ENCODE measurements around the gene QKI.

Gene QKI

GRCh38 chr6:163599684-163600083, 185.2 kb downstream of the QKI start:
- no peak overlapping the region for H2BK120ac ChIP-seq (ENCODE audit: low read depth, low read length)
- no peak overlapping the region for H3K4me3 ChIP-seq (ENCODE audit: low read length in 2 of 2)
- no peak overlapping the region for H3K9ac ChIP-seq (ENCODE audit: low read depth, low read length, poor library complexity)
- no peaks in the 10 kb centered on the region for H3K36me3 ChIP-seq (replicated peaks in 1 of 2; ENCODE audit: control insufficient read depth in 2 of 2, insufficient read depth in 2 of 2, low read length in 2 of 2)
- H3K14ac ChIP-seq (ENCODE audit: low read length): no peak overlapping the region
- WGBS, 2 donors (ENCODE audit: extremely low coverage in 2 of 2, insufficient read length in 2 of 2, insufficient replicate concordance in 1 of 2): no CpG with 5 or more reads among the region's 2 CpGs
- no peak overlapping the region for H4K8ac ChIP-seq (ENCODE audit: low read depth, low read length)
- no peak for DNase-seq (ENCODE audit: low spot score)
- no peaks in the 10 kb centered on the region for H3K79me1 ChIP-seq (ENCODE audit: low read depth, low read length)
- H3K23ac ChIP-seq (ENCODE audit: low read depth, low read length, poor library complexity): no peak overlapping the region
- no peaks in the 10 kb centered on the region for H3K27me3 ChIP-seq (ENCODE audit: control insufficient read depth in 3 of 3, insufficient read depth in 3 of 3, low read depth in 1 of 3, low read length in 3 of 3)
- no peak overlapping the region for H3K27ac ChIP-seq (replicated peaks; ENCODE audit: low read length)
- H2BK12ac ChIP-seq (ENCODE audit: low read length): no peak overlapping the region
- H3K4me2 ChIP-seq (ENCODE audit: insufficient read depth, low read length, poor library complexity, severe bottlenecking): no peak overlapping the region
- H3K18ac ChIP-seq (ENCODE audit: low read length): no peak overlapping the region
- H2BK15ac ChIP-seq (ENCODE audit: low read length): no peak overlapping the region
- no peak overlapping the region for H2BK5ac ChIP-seq (ENCODE audit: low read length)
- no peak overlapping the region for H3K4ac ChIP-seq (ENCODE audit: low read length)
- H3K4me1 ChIP-seq (ENCODE audit: control insufficient read depth in 2 of 2, insufficient read depth in 1 of 2, low read depth in 1 of 2, low read length in 2 of 2): peaks cover 0 to 5% of the 10 kb centered on the region in 2 donors
- H4K91ac ChIP-seq (ENCODE audit: low read depth, low read length, poor library complexity): no peak overlapping the region
- no peak overlapping the region for H2AK5ac ChIP-seq (ENCODE audit: low read depth, low read length)
- H2AFZ ChIP-seq (ENCODE audit: low read length): no peak overlapping the region
- no peaks in the 10 kb centered on the region for H3K9me3 ChIP-seq (replicated peaks in 1 of 2; ENCODE audit: control insufficient read depth in 2 of 2, insufficient read depth in 1 of 2, low read depth in 1 of 2, low read length in 2 of 2)

- no peak overlapping the region for H2BK12ac ChIP-seq (ENCODE audit: low read length)
- H3K27ac ChIP-seq (replicated peaks; ENCODE audit: low read length): no peak overlapping the region
- H3K79me1 ChIP-seq (ENCODE audit: low read depth, low read length): no peaks in the 10 kb centered on the region
- no peak overlapping the region for H3K4me3 ChIP-seq (ENCODE audit: low read length in 2 of 2)
- H3K9me3 ChIP-seq (replicated peaks in 1 of 2; ENCODE audit: control insufficient read depth in 2 of 2, insufficient read depth in 1 of 2, low read depth in 1 of 2, low read length in 2 of 2): no peaks in the 10 kb centered on the region
- no peak overlapping the region for H3K23ac ChIP-seq (ENCODE audit: low read depth, low read length, poor library complexity)
- no peak overlapping the region for H2BK120ac ChIP-seq (ENCODE audit: low read depth, low read length)
- H2AFZ ChIP-seq (ENCODE audit: low read length): no peak overlapping the region
- H3K9ac ChIP-seq (ENCODE audit: low read depth, low read length, poor library complexity): no peak overlapping the region
- no peak overlapping the region for H3K4ac ChIP-seq (ENCODE audit: low read length)
- no peak overlapping the region for H3K18ac ChIP-seq (ENCODE audit: low read length)
- no peak overlapping the region for H4K8ac ChIP-seq (ENCODE audit: low read depth, low read length)
- no CpG with 5 or more reads among the region's 5 CpGs for WGBS, 2 donors (ENCODE audit: extremely low coverage in 2 of 2, insufficient read length in 2 of 2, insufficient replicate concordance in 1 of 2)
- no peak overlapping the region for H3K4me2 ChIP-seq (ENCODE audit: insufficient read depth, low read length, poor library complexity, severe bottlenecking)
- H3K14ac ChIP-seq (ENCODE audit: low read length): no peak overlapping the region
- no peaks in the 10 kb centered on the region for H3K36me3 ChIP-seq (replicated peaks in 1 of 2; ENCODE audit: control insufficient read depth in 2 of 2, insufficient read depth in 2 of 2, low read length in 2 of 2)
- no peak overlapping the region for H4K91ac ChIP-seq (ENCODE audit: low read depth, low read length, poor library complexity)
- no peaks in the 10 kb centered on the region for H3K27me3 ChIP-seq (ENCODE audit: control insufficient read depth in 3 of 3, insufficient read depth in 3 of 3, low read depth in 1 of 3, low read length in 3 of 3)
- H2AK5ac ChIP-seq (ENCODE audit: low read depth, low read length): no peak overlapping the region
- DNase-seq (ENCODE audit: low spot score): no peak
- H2BK15ac ChIP-seq (ENCODE audit: low read length): no peak overlapping the region
- no peak overlapping the region for H2BK5ac ChIP-seq (ENCODE audit: low read length)
- peaks cover 0 to 5% of the 10 kb centered on the region in 2 donors for H3K4me1 ChIP-seq (ENCODE audit: control insufficient read depth in 2 of 2, insufficient read depth in 1 of 2, low read depth in 1 of 2, low read length in 2 of 2)
Observed at GRCh38 chr6:163600331-163600730, 185.8 kb downstream of the QKI start.

- DNase-seq (ENCODE audit: low spot score): no peak
- Histone ChIP-seq H3K4me3 (ENCODE audit: low read length in 2 of 2) (no peak overlapping the region), H3K4me1 (ENCODE audit: control insufficient read depth in 2 of 2, insufficient read depth in 1 of 2, low read depth in 1 of 2, low read length in 2 of 2) (peaks cover 0 to 5% of the 10 kb centered on the region in 2 donors), H3K18ac (ENCODE audit: low read length) (no peak overlapping the region), H2BK12ac (ENCODE audit: low read length) (no peak overlapping the region), H3K23ac (ENCODE audit: low read depth, low read length, poor library complexity) (no peak overlapping the region), H3K9ac (ENCODE audit: low read depth, low read length, poor library complexity) (no peak overlapping the region), H3K36me3 (replicated peaks in 1 of 2; ENCODE audit: control insufficient read depth in 2 of 2, insufficient read depth in 2 of 2, low read length in 2 of 2) (no peaks in the 10 kb centered on the region), H4K8ac (ENCODE audit: low read depth, low read length) (no peak overlapping the region), H2BK5ac (ENCODE audit: low read length) (no peak overlapping the region), H3K4ac (ENCODE audit: low read length) (no peak overlapping the region), H2AFZ (ENCODE audit: low read length) (no peak overlapping the region), H2BK120ac (ENCODE audit: low read depth, low read length) (no peak overlapping the region), H3K79me1 (ENCODE audit: low read depth, low read length) (no peaks in the 10 kb centered on the region), H3K9me3 (replicated peaks in 1 of 2; ENCODE audit: control insufficient read depth in 2 of 2, insufficient read depth in 1 of 2, low read depth in 1 of 2, low read length in 2 of 2) (no peaks in the 10 kb centered on the region), H2BK15ac (ENCODE audit: low read length) (no peak overlapping the region), H3K14ac (ENCODE audit: low read length) (no peak overlapping the region), H3K27ac (replicated peaks; ENCODE audit: low read length) (no peak overlapping the region), H3K4me2 (ENCODE audit: insufficient read depth, low read length, poor library complexity, severe bottlenecking) (no peak overlapping the region), H2AK5ac (ENCODE audit: low read depth, low read length) (no peak overlapping the region), H3K27me3 (ENCODE audit: control insufficient read depth in 3 of 3, insufficient read depth in 3 of 3, low read depth in 1 of 3, low read length in 3 of 3) (no peaks in the 10 kb centered on the region), H4K91ac (ENCODE audit: low read depth, low read length, poor library complexity) (no peak overlapping the region)
- no CpG with 5 or more reads among the region's 9 CpGs for WGBS, 2 donors (ENCODE audit: extremely low coverage in 2 of 2, insufficient read length in 2 of 2, insufficient replicate concordance in 1 of 2)
Observed at GRCh38 chr6:163600781-163601180, 186.3 kb downstream of the QKI start.

DNA sequence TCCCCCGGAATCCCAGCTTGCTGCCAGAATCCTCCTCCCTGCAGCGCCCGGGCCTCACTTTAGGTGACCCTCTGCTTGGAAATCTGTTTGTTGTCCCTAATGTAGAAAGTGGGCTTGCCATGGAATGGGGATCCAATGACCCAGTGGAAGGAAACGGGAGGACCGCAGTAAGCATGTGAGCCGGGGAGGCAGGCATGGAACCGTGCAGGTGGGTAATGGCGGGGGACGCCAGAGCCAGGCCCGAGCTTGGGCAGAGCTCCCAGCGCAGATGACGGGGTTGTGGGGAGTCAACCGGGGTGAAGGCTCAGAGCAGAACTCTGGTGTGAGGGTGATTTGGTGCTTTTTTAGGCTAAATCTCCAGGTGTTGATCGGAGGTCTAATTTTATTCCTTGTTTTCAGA, 188.3 kb downstream of the QKI start:
- no peak overlapping the region for H2BK5ac ChIP-seq (ENCODE audit: low read length)
- H3K27ac ChIP-seq (replicated peaks; ENCODE audit: low read length): no peak overlapping the region
- H3K14ac ChIP-seq (ENCODE audit: low read length): no peak overlapping the region
- H3K4me3 ChIP-seq (ENCODE audit: low read length in 2 of 2): no peak overlapping the region
- no peak overlapping the region for H4K91ac ChIP-seq (ENCODE audit: low read depth, low read length, poor library complexity)
- H3K27me3 ChIP-seq (ENCODE audit: control insufficient read depth in 3 of 3, insufficient read depth in 3 of 3, low read depth in 1 of 3, low read length in 3 of 3): no peaks in the 10 kb centered on the region
- H3K23ac ChIP-seq (ENCODE audit: low read depth, low read length, poor library complexity): peak overlapping the region; percentile 32
- H2AK5ac ChIP-seq (ENCODE audit: low read depth, low read length): peak overlapping the region; percentile 94
- H2BK15ac ChIP-seq (ENCODE audit: low read length): no peak overlapping the region
- H3K4me2 ChIP-seq (ENCODE audit: insufficient read depth, low read length, poor library complexity, severe bottlenecking): no peak overlapping the region
- no peak overlapping the region for H2BK12ac ChIP-seq (ENCODE audit: low read length)
- H3K79me1 ChIP-seq (ENCODE audit: low read depth, low read length): no peaks in the 10 kb centered on the region
- H3K4ac ChIP-seq (ENCODE audit: low read length): no peak overlapping the region
- DNase-seq (ENCODE audit: low spot score): no peak
- peak overlapping the region; percentile 15 for H3K18ac ChIP-seq (ENCODE audit: low read length)
- H3K9ac ChIP-seq (ENCODE audit: low read depth, low read length, poor library complexity): no peak overlapping the region
- H2BK120ac ChIP-seq (ENCODE audit: low read depth, low read length): no peak overlapping the region
- no CpG with 5 or more reads among the region's 14 CpGs for WGBS, 2 donors (ENCODE audit: extremely low coverage in 2 of 2, insufficient read length in 2 of 2, insufficient replicate concordance in 1 of 2)
- H4K8ac ChIP-seq (ENCODE audit: low read depth, low read length): no peak overlapping the region
- H3K36me3 ChIP-seq (replicated peaks in 1 of 2; ENCODE audit: control insufficient read depth in 2 of 2, insufficient read depth in 2 of 2, low read length in 2 of 2): no peaks in the 10 kb centered on the region
- H2AFZ ChIP-seq (ENCODE audit: low read length): no peak overlapping the region
- H3K9me3 ChIP-seq (replicated peaks in 1 of 2; ENCODE audit: control insufficient read depth in 2 of 2, insufficient read depth in 1 of 2, low read depth in 1 of 2, low read length in 2 of 2): peaks cover 0 to 12% of the 10 kb centered on the region in 2 donors
- H3K4me1 ChIP-seq (ENCODE audit: control insufficient read depth in 2 of 2, insufficient read depth in 1 of 2, low read depth in 1 of 2, low read length in 2 of 2): peaks cover 0 to 5% of the 10 kb centered on the region in 2 donors

All from neuronal stem cell (in vitro differentiated cells).